H4 (cell line): ENCODE results near the gene FLYWCH1. TPM values are rescaled to one million over a fixed set of nuclear protein-coding genes. Genes with fewer than 3 reads are reported as not detected.

Source experiments
- DNase-seq: peaks from one replicate; pipeline ENCODE4 v3.0.0-alpha.2; 2015; ENCODE audit warnings: low spot score
- total RNA-seq: library from RNA; depleted of rRNA; stranded (reverse); fragments of >200 nt; shearing (Covaris generic); gene quantifications from 2 replicates; pipeline ENCODE4 v1.2.3, GENCODE V29; 2014

FLYWCH1 gene
- total RNA-seq, 1 experiment from 2014 or later = 9.1 TPM

DNA sequence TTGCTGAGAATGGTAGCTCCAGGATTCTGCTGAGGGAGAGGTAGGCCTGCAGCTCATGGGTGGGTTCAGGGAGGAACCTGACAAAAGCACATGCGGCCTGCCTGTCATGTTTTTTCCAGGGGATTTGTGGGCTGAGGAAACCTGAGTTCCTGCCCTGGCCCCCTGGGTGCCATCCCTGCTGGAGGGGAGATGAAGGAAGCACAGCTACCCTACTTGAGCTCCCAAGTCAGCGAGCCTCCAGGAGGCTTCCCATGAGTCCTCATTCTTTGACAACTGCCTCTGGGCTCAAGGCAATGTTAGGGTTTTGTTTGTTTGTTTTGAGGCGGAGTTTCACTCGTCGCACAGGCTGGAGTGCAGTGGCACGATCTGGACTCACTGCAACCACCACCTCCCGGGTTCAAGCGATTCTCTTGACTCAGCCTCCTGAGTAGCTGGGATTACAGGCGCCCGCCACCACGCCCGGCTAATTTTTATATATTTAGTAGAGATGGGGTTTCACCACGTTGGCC is 12.1 kb upstream of the FLYWCH1 start:
- DNase-seq = no peak

DNA sequence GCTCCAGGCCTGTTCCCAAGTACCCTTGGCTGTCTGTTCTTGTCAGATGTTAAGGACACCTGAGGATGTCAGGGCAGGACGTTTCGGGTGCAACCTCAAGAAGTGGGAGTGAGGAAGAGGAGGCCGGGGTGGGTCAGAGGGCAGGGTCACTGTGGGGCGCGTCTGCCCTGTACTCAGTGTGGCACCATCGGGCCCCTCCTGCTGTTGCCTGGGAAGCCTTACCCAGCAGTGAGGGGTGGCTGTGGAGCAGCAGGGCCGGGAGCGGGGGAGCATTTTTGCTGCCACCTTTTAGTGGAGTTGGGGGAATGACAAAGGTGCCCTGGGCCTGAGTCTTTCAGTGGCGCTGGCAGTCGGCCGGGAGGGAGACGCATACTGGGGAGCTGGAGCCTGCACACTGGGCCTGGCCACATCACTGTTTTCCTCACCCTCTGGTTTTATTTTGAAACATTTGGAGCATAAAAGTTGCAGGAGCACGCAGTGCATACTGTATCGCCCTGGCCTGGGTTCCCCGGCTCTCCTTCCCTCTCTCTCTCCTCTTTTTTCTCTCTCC is 11.1 kb upstream of the FLYWCH1 start:
- no peak for DNase-seq

DNA sequence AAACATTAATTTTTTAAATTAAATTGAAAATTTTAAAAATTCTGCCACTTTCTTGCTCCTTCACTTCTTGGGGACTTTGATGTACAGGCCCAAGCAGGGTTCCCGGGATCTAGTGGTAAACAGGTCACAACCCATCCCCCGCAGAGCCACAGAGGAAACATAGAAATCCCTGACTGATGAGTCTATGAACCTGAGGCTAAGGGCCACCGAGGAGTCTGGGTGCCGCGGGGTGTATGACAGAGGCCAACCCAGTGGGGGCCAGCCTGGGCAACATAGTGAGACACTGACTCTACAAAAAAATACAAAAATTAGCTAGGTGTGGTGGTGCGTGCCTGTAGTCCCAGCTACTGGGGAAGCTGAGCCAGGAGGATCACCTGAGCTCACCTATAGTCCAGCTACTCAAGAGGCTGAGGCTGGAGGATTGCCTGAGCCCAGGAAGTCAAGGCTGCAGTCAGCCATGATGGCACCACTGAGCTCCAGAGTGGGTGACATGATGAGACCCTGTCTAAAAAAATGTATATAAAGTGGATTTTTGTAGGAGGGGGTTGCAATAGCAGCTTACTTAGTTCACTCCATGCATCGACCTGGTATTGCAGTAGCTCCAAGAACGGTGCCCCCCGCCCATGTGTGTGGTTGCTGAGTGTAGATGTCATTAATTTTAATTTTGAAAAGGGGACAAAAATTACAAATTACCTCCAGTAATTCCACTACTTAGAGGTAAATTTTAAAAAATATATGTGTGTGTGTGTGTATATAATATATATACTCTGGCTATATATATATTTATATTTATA is 9.2 kb upstream of the FLYWCH1 start:
- no peak for DNase-seq

DNA sequence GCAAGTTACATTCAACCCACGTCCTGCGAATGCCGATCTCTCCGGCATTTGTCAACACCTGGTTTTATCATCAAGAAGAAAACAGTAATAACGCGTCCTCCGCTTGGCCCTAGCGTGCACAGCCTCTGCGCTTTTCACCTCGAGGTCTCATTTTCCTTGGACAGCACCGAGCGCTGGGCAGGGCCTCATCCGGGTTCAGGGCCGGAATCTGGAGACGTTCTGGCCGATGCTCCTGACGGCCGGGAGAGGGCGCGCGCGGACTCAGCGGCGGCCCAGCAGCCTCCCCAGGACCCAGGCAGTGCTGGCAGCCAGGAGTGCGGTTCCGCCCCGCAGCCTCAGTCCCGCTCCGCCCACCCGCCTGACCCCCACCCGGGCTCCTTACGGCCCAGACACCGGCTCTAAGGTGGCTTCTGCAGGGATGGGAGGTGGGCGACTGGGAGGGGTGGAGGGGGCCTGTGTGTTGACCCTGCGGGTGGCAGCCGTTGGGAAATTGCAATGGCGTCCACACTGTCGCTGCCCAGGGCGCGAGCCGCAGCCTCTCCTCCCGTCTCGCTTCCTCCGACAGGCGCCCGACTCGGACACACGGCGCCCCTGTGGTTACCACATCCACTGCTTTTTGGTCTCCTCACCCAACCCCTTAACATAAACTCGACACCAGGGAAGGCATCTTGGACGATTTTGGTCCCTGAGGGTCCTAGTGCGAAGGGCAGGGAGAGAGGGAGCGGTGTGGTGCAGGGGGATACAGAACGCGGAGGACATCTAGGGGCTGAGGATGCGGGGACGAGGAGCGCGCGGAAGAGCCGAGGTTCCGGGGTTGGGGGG is 7.4 kb upstream of the FLYWCH1 start:
- DNase-seq = peak; percentile 76

DNA sequence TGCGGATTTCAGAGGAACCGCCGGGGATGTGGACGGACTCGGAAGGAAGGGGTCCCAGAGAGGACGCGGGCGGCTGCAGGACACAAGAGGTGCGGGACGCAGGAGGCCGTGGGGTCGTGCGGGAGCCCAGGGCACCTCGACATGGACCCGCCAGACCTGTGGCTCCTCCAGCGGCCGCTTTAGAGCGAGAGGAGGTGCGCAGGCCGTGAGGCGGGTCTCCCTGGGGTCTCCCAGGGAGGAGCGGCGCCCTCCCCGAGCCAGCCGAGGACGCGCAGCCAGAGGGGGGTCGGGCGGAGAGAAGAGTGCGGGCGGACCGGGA is 6.8 kb upstream of the FLYWCH1 start:
- no peak for DNase-seq

DNA sequence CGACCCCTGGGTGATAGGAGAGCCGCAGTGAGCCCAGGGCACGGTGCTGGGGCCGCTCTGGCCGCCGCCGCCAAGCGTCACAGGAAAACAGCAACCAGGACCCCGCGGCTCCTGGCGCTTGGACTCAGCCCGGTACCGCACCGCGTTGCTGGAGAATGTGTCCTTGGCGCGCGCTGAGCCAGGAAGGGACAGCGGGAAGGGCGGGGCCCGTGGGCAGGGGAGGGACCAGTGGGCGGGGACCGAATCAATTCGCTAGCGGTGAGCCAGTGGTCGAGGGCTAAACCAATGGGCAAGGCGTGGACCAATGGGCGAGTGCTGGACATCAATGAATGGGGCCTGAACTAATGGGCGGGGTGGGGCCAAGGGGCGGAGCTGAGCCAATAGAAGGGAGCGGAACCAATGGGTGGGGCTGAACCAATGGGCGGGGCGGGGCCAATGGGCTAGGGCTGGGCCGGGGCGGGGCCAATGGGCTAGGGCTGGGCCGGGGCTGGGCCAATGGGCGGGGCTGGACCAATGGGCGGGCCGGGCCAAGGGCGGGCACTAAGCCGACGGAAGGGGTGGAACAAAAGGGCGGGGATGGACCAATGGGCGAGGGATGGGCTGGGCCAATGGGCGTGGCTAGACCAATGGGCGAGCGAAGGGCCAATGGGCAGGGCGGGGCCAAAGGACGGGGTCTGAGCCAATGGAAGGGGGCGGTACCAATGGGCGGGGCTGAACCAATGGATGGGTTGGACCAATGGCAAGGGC is 6.3 kb upstream of the FLYWCH1 start:
- DNase-seq = peak; percentile 98

DNA sequence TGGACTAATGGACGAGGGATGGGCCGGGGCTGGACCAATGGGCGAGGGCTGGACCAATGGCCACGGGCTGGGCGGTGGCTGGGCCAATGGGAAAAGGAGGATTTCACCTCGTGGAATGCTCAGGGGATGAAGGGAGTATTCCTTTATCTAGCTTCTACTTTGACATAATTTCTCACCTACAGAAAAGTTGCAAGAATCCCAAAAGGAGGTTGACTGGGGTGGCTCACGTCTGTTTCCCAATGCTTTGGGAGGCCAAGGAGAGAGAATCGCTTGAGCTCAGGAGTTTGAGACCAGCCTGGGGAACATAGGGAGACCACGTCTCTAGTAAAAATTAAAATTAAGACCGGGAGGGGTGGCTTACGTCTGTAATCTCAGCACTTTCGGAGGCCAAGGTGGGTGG is 5.7 kb upstream of the FLYWCH1 start:
- no peak for DNase-seq

DNA sequence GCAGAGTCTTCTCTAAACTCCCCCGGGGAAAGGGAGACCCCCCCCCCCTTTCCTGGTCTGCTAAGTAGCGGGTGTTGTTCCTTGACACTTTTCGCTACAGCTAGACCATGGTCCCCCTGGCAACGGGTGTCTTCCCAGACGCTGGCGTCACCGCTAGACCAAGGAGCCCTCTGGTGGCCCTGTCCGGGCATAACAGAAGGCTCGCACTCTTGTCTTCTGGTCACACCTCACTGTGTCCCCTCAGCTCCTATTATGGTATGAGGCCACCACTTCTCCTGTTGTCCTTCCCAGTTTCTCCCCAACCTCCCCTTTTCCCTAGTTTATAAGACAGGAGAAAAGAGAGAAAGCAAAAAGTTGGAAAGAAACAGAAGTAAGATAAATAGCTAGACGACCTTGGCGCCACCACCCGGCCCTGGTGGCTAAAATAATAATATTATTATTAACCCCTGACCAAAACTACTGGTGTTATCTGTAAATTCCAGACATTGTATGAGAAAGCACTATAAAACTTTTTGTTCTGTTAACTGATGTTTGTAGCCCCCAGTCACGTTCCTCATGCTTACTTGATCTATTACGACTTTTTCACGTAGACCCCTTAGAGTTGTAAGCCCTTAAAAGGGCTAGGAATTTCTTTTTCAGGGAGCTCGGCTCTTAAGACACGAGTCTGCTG is 4.5 kb upstream of the FLYWCH1 start:
- peak; percentile 53 for DNase-seq

DNA sequence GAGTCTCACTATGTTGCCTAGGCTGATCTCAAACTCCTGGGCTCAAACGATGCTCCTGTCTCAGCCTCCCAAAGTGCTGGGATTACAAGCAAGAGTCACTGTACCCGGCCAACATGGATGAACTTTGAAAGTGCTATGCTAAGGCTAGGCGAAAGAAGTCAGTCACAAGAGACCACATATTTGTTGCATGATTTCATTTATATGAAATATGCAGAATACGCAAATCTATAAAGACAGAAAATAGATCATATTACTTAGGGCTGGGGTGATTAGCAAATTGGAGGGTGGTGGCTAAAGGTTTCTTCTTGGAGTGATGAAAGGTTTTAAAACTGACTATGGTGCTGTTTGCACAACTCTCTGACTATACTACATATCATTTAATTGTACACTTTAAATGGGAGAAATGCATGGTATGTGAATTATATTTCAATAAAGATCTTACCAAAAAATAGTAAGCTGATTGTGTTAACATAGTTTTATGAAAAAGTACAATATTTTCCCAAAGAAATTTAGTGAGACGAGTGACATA is 1.2 kb upstream of the FLYWCH1 start:
- no peak for DNase-seq

DNA sequence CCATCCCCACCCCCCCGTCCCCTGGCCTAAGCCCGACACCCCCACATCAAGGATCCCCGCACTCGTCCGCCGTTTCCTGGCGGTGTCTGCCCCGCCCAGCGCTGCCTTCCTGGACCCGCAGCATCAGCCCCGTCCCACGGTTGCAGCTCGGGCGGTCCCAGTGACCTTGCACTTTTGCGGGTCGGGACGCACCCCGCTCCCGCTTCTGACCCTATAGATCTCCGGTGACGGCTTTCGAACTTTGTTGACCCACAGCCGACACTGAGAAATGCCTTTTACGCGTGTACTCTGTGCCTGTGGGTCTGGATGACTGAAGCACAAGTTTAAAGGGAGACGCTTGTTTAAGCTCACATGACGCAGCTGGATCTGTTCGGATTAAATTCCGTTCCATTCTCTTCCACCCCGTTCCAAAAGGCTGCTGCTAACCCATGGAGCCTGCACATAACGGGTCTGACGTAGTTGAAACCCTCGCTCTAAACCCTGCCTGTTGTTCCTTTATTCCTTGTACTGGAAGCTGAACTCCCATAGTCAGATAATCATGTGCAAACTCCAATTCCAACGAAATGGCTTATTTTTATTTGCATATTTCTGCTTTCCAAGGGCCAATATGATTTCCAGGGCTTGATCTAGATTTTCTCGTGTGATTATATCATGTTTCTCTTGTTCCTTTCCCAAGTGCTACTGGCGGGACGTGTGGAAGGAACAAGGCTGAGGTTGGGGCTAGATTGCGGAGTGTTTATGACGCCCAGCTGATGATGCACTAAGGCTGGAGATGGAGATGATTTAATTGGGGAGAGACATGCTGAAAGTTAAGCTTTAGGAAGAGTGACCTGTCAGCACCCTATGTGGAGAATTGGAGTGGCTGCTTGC is 834 bp downstream of the FLYWCH1 start:
- no peak for DNase-seq

DNA sequence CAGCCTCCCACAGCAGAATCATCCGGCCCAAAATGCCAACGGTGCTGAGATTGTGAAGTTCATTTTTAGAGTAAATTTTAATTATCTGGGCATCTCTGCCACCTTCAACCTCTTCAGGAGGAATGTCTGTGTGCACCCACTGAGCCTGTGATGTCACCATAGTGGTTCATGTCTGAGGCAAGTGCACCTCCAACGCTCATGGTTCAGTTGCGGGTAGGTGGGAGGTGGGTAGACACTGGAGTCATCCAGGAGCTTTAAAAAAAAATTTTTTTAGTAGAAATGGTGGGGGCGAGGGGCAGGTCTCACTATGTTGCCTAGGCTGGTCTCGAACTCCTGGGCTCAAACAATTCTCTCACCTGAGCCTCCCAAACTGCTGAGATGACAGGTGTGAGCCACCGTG is 1.9 kb downstream of the FLYWCH1 start:
- DNase-seq = no peak

DNA sequence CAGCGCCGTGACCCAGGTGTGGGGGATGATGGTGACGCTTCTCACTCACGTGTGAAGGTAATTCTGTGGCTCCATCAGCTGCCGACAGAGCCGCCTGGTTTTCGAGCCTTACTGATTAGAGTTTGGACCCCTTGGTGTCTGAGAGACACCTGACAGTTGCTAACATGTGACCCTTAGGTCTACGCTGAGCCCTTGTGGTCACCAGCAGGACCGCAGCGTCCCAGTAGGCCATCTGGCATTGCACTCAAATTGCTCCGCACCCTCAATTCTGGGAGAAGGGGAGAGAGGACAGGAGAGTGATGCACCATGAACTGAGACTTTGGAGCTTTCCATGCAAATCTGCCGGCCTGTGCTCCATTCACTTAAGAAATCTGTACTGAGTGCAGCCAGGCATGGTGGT is 2.5 kb downstream of the FLYWCH1 start:
- DNase-seq = peak; percentile 2

DNA sequence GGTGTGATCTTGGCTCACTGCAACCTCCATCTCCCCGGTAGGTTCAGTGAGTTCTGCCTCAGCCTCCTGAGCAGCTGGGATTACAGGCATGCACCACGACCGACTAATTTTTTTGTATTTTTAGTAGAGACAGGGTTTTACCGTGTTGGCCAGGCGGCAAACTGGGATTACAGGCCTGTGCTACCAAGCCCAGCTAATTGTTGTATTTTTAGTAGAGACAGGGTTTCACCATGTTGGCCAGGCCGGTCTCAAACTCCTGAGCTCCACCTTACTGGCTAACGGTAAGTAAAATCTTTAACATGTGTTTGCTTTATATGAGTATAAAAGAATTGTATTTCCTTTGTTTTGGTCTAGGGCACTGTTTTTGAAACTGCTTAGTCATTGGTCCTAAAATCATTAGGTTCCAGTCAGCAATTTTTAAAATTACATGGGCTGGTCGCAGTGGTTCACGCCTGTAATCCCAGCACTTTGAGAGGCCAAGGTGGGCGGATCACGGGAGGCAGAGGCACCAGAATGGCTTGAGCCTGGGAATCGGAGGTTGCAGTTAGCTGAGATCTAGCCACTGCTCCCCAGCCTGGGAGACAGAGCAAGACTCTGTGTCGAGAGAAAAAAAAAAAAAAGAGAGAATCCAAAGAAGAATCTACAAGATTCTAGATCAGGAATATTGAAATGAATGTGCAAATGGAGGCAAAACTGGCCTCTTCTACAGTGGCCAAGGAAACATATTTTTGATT is 3.6 kb downstream of the FLYWCH1 start:
- peak; percentile 48 for DNase-seq

DNA sequence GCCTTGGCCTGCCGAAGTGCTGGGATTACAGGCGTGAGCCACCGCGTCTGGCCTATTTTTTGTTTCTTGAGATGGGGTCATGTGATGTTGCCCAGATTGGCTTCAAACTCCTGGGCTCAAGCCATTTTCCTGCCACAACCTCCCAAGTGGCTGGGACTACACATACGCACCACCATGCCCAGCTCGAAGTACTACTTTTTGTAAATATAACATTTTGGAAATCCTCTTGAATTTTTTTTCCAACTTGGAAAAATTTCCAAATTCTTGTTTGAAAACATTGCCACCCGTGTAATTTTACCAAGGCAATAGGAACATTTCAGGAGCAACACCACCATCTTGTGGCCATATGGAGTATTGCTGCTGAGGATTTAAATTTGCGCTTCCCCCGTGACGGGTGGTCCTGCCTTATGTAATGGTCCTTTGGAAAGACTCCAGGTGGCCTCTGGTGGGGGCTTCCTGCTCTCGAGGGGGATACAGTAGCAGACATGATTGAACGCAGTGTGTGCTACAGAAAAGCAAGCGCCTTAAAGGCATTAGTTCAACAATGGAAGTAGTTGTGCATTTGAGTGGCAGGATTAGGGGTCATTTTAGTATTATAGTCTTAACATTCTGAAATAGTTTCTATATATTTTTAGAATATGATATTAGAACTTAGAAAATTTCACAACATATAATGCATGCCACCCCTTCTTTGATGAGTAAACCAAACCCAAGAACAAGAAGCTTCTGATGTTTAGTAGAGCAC is 8.0 kb downstream of the FLYWCH1 start:
- peak; percentile 45 for DNase-seq

DNA sequence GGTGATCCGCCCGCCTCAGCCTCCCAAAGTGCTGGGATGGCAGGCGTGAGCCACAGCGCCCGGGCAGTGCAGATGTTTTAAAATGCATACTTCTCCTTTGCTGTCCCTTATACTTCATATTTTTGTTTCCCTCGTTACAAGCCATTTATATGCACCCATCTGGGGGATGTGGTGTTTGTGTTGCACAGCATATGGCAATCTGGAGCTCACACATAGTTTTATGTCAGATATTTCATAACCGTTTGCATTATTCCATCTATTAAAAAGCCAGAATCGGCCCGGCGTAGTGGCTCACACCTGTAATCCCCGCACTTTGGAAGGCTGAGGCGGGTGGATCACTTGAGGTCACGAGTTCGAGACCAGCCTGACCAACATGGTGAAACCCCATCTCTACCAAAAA is 11.8 kb downstream of the FLYWCH1 start:
- no peak for DNase-seq

DNA sequence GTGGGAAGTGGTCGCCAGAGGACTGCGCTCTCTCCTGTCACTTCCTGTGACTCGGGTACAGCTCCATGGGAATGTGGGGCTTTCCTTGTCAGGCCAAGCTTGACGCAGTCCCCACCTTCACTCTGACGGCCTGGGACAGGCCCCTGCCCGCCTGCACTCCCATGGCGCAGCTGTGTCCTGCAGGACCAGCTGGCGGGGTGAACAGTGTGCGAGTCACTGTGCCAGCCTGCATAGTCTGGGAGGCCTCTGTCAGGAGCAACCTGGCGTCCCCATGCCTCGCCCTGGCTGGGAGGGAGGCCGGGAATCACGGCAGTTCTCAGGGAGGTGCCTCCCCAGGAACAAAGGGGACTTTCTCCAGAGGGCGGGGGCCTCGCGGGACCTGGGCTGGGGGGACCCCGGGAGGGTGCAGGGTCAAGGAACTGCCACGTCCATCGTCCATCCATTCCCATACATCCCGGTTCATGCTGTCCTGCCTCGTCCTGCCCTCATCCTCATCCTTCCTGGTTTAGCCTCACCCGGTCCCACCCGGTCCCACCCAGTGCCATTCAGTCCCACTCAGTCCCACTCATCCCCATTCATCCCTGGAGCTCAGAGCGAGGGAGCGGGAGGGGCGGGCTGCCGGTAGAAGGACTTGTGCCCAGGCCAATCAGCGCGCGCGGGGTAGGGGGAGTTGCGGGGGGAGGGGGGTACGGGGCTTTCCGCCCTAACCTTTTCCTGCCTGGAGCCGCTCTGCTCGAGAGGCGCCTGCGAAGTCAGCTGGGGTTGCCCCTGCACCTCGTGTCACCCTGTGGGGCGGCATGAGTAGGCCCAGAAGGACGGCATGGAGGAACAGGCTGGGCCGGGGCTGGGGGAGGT is 13.4 kb downstream of the FLYWCH1 start:
- DNase-seq = no peak

DNA sequence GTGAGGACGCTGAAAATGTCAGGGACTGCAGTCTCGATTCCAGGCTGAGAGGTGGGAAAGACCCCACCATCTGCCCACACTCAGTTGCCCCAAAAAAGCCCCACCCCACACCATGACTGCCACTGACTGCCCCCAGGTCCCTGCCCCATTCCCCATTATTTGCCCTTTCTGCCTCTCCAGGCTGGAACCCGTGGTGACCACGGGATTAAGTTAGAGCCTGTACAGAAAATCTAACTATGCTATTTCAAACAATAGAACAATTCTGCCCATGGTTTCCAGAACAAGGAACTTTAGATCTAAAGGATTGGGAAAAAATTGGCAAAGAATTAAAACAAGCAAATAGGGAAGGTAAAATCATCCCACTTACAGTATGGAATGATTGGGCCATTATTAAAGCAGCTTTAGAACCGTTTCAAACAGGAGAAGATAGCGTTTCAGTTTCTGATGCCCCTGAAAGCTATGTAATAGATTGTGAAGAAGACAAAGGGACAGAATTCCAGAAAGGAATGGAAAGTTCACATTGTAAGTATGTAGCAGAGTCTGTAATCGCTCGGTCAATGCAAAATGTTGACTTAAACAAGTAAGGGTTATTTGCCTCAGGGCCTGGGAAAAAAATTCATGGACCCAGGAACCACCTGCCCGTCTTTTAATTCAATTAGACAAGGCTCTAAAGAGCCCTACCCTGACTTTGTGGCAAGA is 14.4 kb downstream of the FLYWCH1 start:
- DNase-seq = no peak
